ENCODE results near the gene SLC1A7.

DNA sequence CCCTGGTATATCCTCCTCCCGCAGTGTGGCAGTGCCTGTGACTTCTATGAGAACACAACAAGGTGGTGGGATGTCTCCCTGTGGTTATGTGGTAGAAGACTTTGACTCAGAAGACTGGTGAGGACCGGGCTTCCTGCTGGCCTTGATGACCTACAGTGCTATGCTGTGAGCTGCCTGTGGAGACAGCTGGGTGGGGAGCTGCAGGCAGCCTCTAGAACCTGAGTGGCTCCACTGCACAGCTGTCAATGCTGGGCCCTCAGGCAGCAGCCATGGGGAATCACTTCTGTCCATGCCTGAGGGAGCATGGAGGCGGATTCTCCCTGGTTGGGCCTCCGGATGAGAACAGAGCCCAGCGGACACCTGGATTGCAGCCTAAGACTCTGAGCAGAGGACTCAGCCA, 14.9 kb downstream of the SLC1A7 start:
- TF ChIP-seq, protein P1, sequence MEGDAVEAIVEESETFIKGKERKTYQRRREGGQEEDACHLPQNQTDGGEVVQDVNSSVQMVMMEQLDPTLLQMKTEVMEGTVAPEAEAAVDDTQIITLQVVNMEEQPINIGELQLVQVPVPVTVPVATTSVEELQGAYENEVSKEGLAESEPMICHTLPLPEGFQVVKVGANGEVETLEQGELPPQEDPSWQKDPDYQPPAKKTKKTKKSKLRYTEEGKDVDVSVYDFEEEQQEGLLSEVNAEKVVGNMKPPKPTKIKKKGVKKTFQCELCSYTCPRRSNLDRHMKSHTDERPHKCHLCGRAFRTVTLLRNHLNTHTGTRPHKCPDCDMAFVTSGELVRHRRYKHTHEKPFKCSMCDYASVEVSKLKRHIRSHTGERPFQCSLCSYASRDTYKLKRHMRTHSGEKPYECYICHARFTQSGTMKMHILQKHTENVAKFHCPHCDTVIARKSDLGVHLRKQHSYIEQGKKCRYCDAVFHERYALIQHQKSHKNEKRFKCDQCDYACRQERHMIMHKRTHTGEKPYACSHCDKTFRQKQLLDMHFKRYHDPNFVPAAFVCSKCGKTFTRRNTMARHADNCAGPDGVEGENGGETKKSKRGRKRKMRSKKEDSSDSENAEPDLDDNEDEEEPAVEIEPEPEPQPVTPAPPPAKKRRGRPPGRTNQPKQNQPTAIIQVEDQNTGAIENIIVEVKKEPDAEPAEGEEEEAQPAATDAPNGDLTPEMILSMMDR (conservative IDR thresholded peaks at IDR 0.05; ENCODE audit: low read length), result no peak
- TF ChIP-seq EZH2phosphoT487 (IDR thresholded peaks at IDR 0.05; ENCODE audit: borderline replicate concordance), result no peak
